GM12874 (cell line): ENCODE results near the gene AMOTL2.

Experiments
- CTCF ChIP-seq: IDR thresholded peaks from 2 replicates; pipeline ENCODE4 v1.5.1; 2011; ENCODE audit warnings: low read depth, mild to moderate bottlenecking, control low read depth, low read length, moderate library complexity; ENCODE audit not compliant: insufficient read depth

AMOTL2 gene

DNA sequence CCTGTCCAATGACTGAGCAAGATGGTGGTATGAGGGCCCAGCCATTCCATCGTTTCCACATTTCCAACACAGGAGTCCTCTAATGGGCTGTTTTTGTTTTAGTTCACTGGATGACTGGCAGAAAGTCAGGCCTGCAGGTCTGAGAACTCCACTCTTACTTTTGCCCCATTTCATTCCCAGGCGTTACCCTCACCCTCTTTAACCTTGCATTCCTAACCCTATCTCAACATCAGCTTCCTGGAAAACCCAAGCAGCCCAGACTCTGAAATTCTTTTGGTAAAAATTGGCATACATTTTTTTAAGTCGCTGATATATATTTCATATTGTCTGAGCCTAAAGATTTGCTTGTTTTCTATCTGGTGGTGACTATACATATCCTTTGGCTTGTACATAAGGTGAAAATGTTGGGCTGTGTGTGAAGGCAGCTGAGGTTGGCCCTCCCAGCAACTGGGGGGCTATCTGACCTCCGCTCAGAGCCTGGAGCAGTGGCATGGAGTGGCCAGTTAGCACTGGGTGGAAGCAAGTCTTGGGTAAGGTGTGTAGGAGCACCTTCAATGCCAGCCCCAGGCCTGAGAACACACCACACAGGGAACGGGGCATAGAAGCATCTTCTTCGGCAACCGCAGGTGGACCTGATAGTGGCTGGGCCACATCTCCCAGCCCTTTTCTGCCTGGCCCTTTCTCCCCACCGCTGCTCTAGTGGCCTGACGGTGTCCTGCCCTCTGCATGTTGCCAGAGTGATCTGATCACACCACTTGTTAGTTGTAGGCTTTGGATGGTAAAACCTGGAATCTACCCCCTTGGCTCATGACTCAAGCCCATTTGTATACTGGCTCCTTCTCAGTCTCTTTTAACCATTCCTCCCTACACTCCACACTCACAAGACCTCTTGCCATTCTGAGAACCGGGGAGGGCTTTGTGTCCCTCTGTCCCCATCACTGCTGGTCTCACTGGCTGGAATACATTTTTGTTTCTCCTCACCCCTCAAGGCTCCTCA lies 50.0 kb downstream of the AMOTL2 start:
- no peak for TF ChIP-seq CTCF

GRCh38 chr3:134322286-134322685 lies 52.0 kb downstream of the AMOTL2 start:
- TF ChIP-seq CTCF, result no peak

- no peak for TF ChIP-seq CTCF
These were observed 53.5 kb downstream of the AMOTL2 start for GRCh38 chr3:134320749-134321148.

DNA sequence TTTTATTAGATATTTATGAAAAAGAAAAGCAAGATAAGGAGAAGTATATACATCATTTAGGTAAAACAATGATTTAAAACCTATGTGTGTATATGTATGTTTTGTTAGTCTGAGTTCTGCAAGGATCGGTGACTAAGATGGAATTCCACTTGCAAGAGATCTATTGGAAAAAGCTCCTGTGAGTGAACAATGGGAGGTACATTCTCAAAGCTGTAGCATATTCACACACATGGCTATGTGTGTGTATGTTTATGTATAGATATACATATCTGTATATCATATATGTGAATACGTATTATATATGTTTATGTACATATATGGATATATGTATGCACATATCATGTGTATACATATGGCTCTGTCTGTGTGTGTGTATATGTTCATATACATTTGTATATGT lies 54.3 kb downstream of the AMOTL2 start:
- TF ChIP-seq CTCF, result no peak

DNA sequence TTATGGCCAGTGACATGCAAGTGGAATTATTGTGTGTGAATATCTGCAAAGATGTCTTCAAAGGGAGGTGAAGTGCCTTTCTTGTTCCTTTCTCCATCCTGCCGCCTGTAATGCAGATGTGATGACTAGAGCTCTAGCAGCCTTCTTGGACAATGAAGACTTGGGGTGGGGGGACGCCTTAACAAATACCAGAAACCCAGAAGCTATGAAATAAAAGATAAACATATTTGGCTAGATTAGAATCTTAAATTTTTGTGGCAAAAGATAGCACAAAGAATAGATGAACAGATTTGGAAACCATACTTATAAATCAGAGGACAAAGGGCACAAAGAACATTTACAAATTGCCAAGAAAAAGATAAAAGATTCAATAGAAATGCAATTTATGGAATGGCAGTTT lies 56.1 kb downstream of the AMOTL2 start:
- no peak for TF ChIP-seq CTCF

- no peak for TF ChIP-seq CTCF
These were observed 56.9 kb downstream of the AMOTL2 start for GRCh38 chr3:134317106-134317947.
